IMR-90 (cell line): ENCODE results near the gene PEF1. TPM values are rescaled to one million over a fixed set of nuclear protein-coding genes. Genes with fewer than 3 reads are reported as not detected.

ENCODE experiments used
- ATAC-seq: fragments of 200-7000 bp; cut with Tn5 transposase; 2 replicates; pipeline ENCODE4 v1.9.1; 2020; ENCODE audit warnings: low read depth, mild to moderate bottlenecking, moderate library complexity
- BruUV-seq: library from RNA; stranded (reverse); fragments of 400-500 nt; replicated peaks from 2 replicates; lab custom pipeline; 2021; lab: Mats Ljungman, UMichigan
- CTCF ChIA-PET: fragments of 300-600 bp; formaldehyde crosslinking; extraction: SDS; loops from one replicate; lab custom pipeline; 2021; ENCODE audit warnings: antibody characterized with exemption; lab: Yijun Ruan, JAX
- POLR2A ChIA-PET: fragments of 300-600 bp; sonication (Branson Sonifier 250); formaldehyde crosslinking; loops from one replicate; lab custom pipeline; 2022; ENCODE audit warnings: antibody characterized with exemption; ENCODE audit not compliant: unreplicated experiment; lab: Charles Lee
- DNase-seq: peaks from one replicate; pipeline ENCODE4 v3.0.0; 2013
- H2AFZ ChIP-seq: replicated peaks from 2 replicates; pipeline ENCODE3; 2013; ENCODE audit warnings: low read length, mild to moderate bottlenecking; ENCODE audit not compliant: poor library complexity
- H2AK5ac ChIP-seq: 2 replicates; pipeline ENCODE4 v1.6.1; 2013; ENCODE audit warnings: low read depth, low read length, inconsistent platforms
- H2AK9ac ChIP-seq: replicated peaks from 2 replicates; pipeline ENCODE3; 2013; ENCODE audit warnings: mild to moderate bottlenecking, low read depth, low read length, moderate library complexity; ENCODE audit not compliant: poor library complexity
- H2BK120ac ChIP-seq: 2 replicates; pipeline ENCODE4 v1.6.1; 2013; ENCODE audit warnings: low read depth, low read length, inconsistent platforms
- H2BK15ac ChIP-seq: 3 replicates; pipeline ENCODE4 v1.6.1; 2013; ENCODE audit warnings: low read depth, low read length, inconsistent platforms
- H2BK20ac ChIP-seq: 2 replicates; pipeline ENCODE4 v1.6.1; 2013; ENCODE audit warnings: low read depth, mild to moderate bottlenecking, inconsistent platforms, low read length, moderate library complexity
- H2BK5ac ChIP-seq: 2 replicates; pipeline ENCODE4 v1.6.1; 2013; ENCODE audit warnings: mild to moderate bottlenecking, low read depth, low read length, inconsistent platforms; ENCODE audit not compliant: poor library complexity, severe bottlenecking
- H3K14ac ChIP-seq: replicated peaks from 2 replicates; pipeline ENCODE4 v1.6.1; 2013; ENCODE audit warnings: low read depth, low read length, inconsistent platforms
- H3K18ac ChIP-seq: 2 replicates; pipeline ENCODE4 v1.6.1; 2013; ENCODE audit warnings: low read depth, low read length, control low read depth
- H3K23ac ChIP-seq: 2 replicates; pipeline ENCODE4 v1.6.1; 2013; ENCODE audit warnings: low read depth, low read length, inconsistent platforms
- H3K27ac ChIP-seq: 2 replicates; pipeline ENCODE4 v1.5.1; 2013; ENCODE audit warnings: mild to moderate bottlenecking, control low read depth, low read length; ENCODE audit not compliant: insufficient read depth
- H3K27me3 ChIP-seq: 2 replicates; pipeline ENCODE4 v1.6.1; 2013; ENCODE audit warnings: low read length; ENCODE audit not compliant: control insufficient read depth, insufficient read depth
- H3K36me3 ChIP-seq: 2 replicates; pipeline ENCODE4 v1.6.1; 2013; ENCODE audit warnings: low read length, mixed read lengths; ENCODE audit not compliant: control insufficient read depth, insufficient read depth
- H3K4ac ChIP-seq: 2 replicates; pipeline ENCODE4 v1.6.1; 2013; ENCODE audit warnings: low read depth, low read length, inconsistent platforms
- H3K4me1 ChIP-seq: 2 replicates; pipeline ENCODE4 v1.6.1; 2013; ENCODE audit warnings: low read length, mixed read lengths; ENCODE audit not compliant: control insufficient read depth, insufficient read depth
- H3K4me2 ChIP-seq: 2 replicates; pipeline ENCODE4 v1.6.1; 2013; ENCODE audit warnings: low read depth, mild to moderate bottlenecking, control low read depth, low read length, moderate library complexity
- H3K4me3 ChIP-seq: 2 replicates; pipeline ENCODE4 v1.5.1; 2013; ENCODE audit warnings: low read depth, mild to moderate bottlenecking, control low read depth, low read length, moderate library complexity; ENCODE audit not compliant: insufficient read depth
- H3K56ac ChIP-seq: 2 replicates; pipeline ENCODE4 v1.6.1; 2013; ENCODE audit warnings: low read length, inconsistent platforms; ENCODE audit not compliant: insufficient read depth; ENCODE audit errors: extremely low read depth
- H3K79me1 ChIP-seq, 2 experiments: 2 replicates each; pipeline ENCODE4 v1.6.1; 2013; ENCODE audit warnings: low read length in 2 of 2, inconsistent platforms in 1 of 2, low read depth in 1 of 2
- H3K9ac ChIP-seq: 2 replicates; pipeline ENCODE4 v1.6.1; 2013; ENCODE audit warnings: low read depth, low read length, control low read depth
- H3K9me1 ChIP-seq: 2 replicates; pipeline ENCODE4 v1.6.1; 2013; ENCODE audit warnings: low read length, inconsistent platforms; ENCODE audit not compliant: insufficient read depth
- H3K9me3 ChIP-seq: 2 replicates; pipeline ENCODE4 v1.6.1; 2013; ENCODE audit warnings: low read length; ENCODE audit not compliant: control insufficient read depth, insufficient read depth
- H4K20me1 ChIP-seq: 2 replicates; pipeline ENCODE4 v1.6.1; 2013; ENCODE audit warnings: low read length, inconsistent platforms; ENCODE audit not compliant: insufficient read depth
- H4K5ac ChIP-seq: 2 replicates; pipeline ENCODE4 v1.6.1; 2013; ENCODE audit warnings: mild to moderate bottlenecking, low read depth, low read length, control low read depth
- H4K8ac ChIP-seq, 2 experiments: 2 replicates each; pipeline ENCODE4 v1.6.1; 2013; ENCODE audit warnings: low read depth in 2 of 2, low read length in 2 of 2, control low read depth in 1 of 2, inconsistent platforms in 1 of 2
- H4K91ac ChIP-seq: 2 replicates; pipeline ENCODE4 v1.6.1; 2013; ENCODE audit warnings: low read depth, low read length, inconsistent platforms; ENCODE audit not compliant: insufficient read depth
- BHLHE40 ChIP-seq: fragments of 150-350 bp; IDR thresholded peaks from 2 replicates; pipeline ENCODE4 v1.6.1; 2016; ENCODE audit warnings: mild to moderate bottlenecking, low read depth, low read length
- CEBPB ChIP-seq: IDR thresholded peaks from 2 replicates; pipeline ENCODE4 v1.6.1; 2012; ENCODE audit warnings: low read depth, low read length, improper control_type of control experiment
- MAZ ChIP-seq: IDR thresholded peaks from 2 replicates; pipeline ENCODE4 v1.6.1; 2012; ENCODE audit warnings: low read depth, mild to moderate bottlenecking, low read length, improper control_type of control experiment, moderate library complexity, borderline replicate concordance
- NFE2L2 ChIP-seq: fragments of 150-350 bp; IDR thresholded peaks from 2 replicates; pipeline ENCODE4 v1.6.1; 2016; ENCODE audit warnings: low read depth, mild to moderate bottlenecking, low read length
- POLR2A ChIP-seq: IDR thresholded peaks from 2 replicates; pipeline ENCODE4 v1.6.1; 2012; ENCODE audit warnings: mild to moderate bottlenecking, low read depth, low read length
- RCOR1 ChIP-seq: IDR thresholded peaks from 2 replicates; pipeline ENCODE4 v1.6.1; 2012; ENCODE audit warnings: mild to moderate bottlenecking, low read length, improper control_type of control experiment; ENCODE audit not compliant: insufficient replicate concordance
- WGBS, 2 experiments: methylation state at CpG; one replicate each; pipeline versions ENCODE4 v1.1.5 to v1.1.7; 2013; ENCODE audit warnings: missing lambda C conversion rate in 2 of 2; ENCODE audit not compliant: insufficient read length in 1 of 2; ENCODE audit errors: extremely low coverage in 2 of 2; 5-methylcytosine and 5-hydroxymethylcytosine counted together
- dilution Hi-C: fragments of 300-500 bp; cut with HindIII; formaldehyde crosslinking; loops from one replicate; pipeline ENCODE4 v1.14.3; 2018; ENCODE audit warnings: low sequenced_read_pairs; ENCODE audit not compliant: unreplicated experiment
- in situ Hi-C: fragments of 300-500 bp; cut with MboI; formaldehyde crosslinking; loops from 3 replicates; pipeline ENCODE4 v1.14.3; 2019; ENCODE audit warnings: low sequenced_read_pairs, inconsistent platforms, mixed read lengths
- intact Hi-C: fragments of 100-400 bp; cut with micrococcal nuclease; formaldehyde crosslinking; loops from 2 replicates; pipeline ENCODE4 v1.10.0; 2022
- polyA plus RNA-seq, 3 experiments: library from polyadenylated mRNA; depleted of rRNA; stranded (reverse); fragments of >200 nt; gene quantifications; 2 replicates each; pipeline ENCODE4 v1.2.3, GENCODE V29; 2012; ENCODE audit warnings: low replicate concordance in 1 of 3
- total RNA-seq: library from RNA; depleted of rRNA; stranded (reverse); fragments of >200 nt; gene quantifications from 2 replicates; pipeline ENCODE4 v1.2.3, GENCODE V29; 2012

Gene PEF1
- total and polyA plus RNA-seq, 2 of the 4 experiments (the other 2 are of a cell fraction), result 84.2 to 104 TPM

DNA sequence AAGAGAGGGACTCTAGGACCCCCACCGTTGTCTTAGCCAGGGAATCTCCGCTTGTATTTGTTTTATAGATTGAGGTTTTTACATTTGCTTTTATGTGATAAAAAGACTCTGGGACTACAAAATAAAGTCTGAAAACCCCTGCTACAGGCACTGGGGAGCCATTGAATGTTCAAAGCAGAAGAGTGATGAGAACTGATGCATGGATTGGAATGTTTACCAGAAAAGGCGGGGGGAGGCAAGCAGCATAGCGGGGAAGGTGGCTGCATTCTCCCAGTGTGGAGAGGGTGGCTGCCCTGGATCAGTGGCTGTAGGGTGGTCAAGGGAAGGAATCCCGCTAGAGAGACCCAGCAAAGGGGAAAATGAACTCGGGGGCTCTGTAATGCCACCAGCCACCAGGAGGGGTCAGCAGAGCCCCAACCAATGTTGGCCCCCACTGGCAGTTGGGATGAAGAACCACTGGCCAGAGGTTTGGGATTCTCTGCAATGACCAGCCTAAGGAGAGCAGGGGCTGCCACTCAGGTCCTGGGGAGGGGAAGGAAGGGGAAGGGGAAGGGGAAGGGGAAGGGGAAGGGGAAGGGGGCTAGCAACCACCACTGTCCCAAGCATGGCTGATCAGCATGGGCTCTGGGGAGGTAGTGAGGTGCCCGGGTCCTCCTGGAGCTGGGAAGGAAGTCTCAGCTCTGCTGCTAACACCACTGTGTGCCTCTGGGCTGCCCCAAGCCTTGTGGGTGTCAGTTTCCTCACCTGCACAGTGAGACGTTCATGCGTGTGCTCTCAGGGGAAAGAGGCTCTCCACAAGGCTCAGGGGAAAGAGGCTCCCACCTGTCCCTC, 19.2 kb upstream of the PEF1 start (continued):
- TF ChIP-seq MAZ (no peak), NFE2L2 (no peak), CEBPB (no peak)

- no TSS peak for BruUV-seq
- intact Hi-C loops, result loop anchor here (5.0 kb wide), 1 partner anchor 300 kb away; no protein-coding TSS in a partner anchor
These were observed 17.8 kb upstream of the PEF1 start for GRCh38 chr1:31662463-31662862.

More at GRCh38 chr1:31662463-31662862, 17.8 kb upstream of the PEF1 start:
- Histone ChIP-seq H2BK120ac (no peak overlapping the region), H3K56ac (no peak overlapping the region), H3K23ac (no peak overlapping the region), H3K9ac (no peak overlapping the region), H3K14ac (no peak overlapping the region), H3K79me1 (peaks cover 0 to 3% of the 10 kb centered on the region in 2 experiments; a peak in 2 of 4 replicates), H4K20me1 (no peaks in the 10 kb centered on the region), H4K5ac (no peak overlapping the region), H2AK9ac (no peak overlapping the region), H3K9me3 (no peaks in the 10 kb centered on the region), H3K9me1 (no peaks in the 10 kb centered on the region), H2AFZ (no peak overlapping the region), H2BK15ac (no peak overlapping the region), H3K4me1 (peaks cover 3% of the 10 kb centered on the region), H3K4me3 (no peak overlapping the region), H3K36me3 (peaks cover 75% of the 10 kb centered on the region), H4K91ac (no peak overlapping the region), H2BK5ac (no peak overlapping the region), H3K4me2 (no peak overlapping the region), H4K8ac (no peak overlapping the region), H3K27me3 (no peaks in the 10 kb centered on the region), H3K4ac (no peak overlapping the region), H2BK20ac (no peak overlapping the region), H2AK5ac (no peak overlapping the region; the same call in 1 of the 2 replicates), H3K18ac (no peak overlapping the region), H3K27ac (no peak overlapping the region)
- TF ChIP-seq NFE2L2 (no peak), POLR2A (no peak), RCOR1 (no peak), BHLHE40 (no peak), MAZ (no peak)
- DNase-seq, result no peak
- CTCF ChIA-PET, result no interaction called here
- POLR2A ChIA-PET, result no interaction called here
- WGBS, 2 experiments, result 88% methylated on average over 3 of the region's 12 CpGs; no CpG with 5 or more reads in 1 of the 2 experiments
- dilution Hi-C loops (no loop called here), in situ Hi-C loops (loop anchor here (5.0 to 10.0 kb wide), 3 partner anchors 82 to 300 kb away; no protein-coding TSS in a partner anchor)
- no peak for ATAC-seq
